PC-9 (cell line): ENCODE results near the gene TP53I11. TPM values are rescaled to one million over a fixed set of nuclear protein-coding genes. Genes with fewer than 3 reads are reported as not detected.

Source experiments
- BruUV-seq: library from RNA; stranded (reverse); fragments of 400-500 nt; replicated peaks from 2 replicates; lab custom pipeline; 2021; lab: Mats Ljungman, UMichigan
- CTCF ChIA-PET: fragments of 300-600 bp; sonication (Branson Sonifier 250); formaldehyde crosslinking; loops from one replicate; lab custom pipeline; 2022; ENCODE audit warnings: antibody characterized with exemption; lab: Charles Lee
- POLR2A ChIA-PET: fragments of 300-600 bp; sonication (Branson Sonifier 250); formaldehyde crosslinking; loops from one replicate; lab custom pipeline; 2022; ENCODE audit warnings: antibody characterized with exemption; ENCODE audit not compliant: unreplicated experiment; lab: Charles Lee
- DNase-seq, 2 experiments: peaks; one replicate each; pipeline versions ENCODE4 v3.0.0 to v3.0.0-alpha.2; 2015 to 2022; ENCODE audit warnings: mixed read lengths in 1 of 2
- H2AFZ ChIP-seq: fragments of 200-600 bp; sonication (generic); 2 replicates; pipeline ENCODE4 v1.8.1; 2017; ENCODE audit warnings: antibody characterized with exemption
- H3F3A ChIP-seq: fragments of 200-600 bp; sonication (generic); 2 replicates; pipeline ENCODE4 v1.8.1; 2017; ENCODE audit warnings: antibody characterized with exemption, mild to moderate bottlenecking, low read depth; ENCODE audit not compliant: insufficient read depth
- H3K27ac ChIP-seq: fragments of 200-600 bp; sonication (generic); 2 replicates; pipeline ENCODE4 v1.6.1; 2016; ENCODE audit warnings: mixed run types
- H3K27me3 ChIP-seq: fragments of 200-600 bp; sonication (generic); 2 replicates; pipeline ENCODE4 v1.6.1; 2016; ENCODE audit warnings: low read depth, mixed run types; ENCODE audit not compliant: insufficient read depth
- H3K36me3 ChIP-seq: fragments of 200-600 bp; sonication (generic); 2 replicates; pipeline ENCODE4 v1.6.1; 2016; ENCODE audit warnings: low read depth, mixed run types
- H3K4me1 ChIP-seq: fragments of 200-600 bp; sonication (generic); replicated peaks from 2 replicates; pipeline ENCODE4 v1.6.1; 2016; ENCODE audit warnings: mixed run types; ENCODE audit not compliant: insufficient read depth
- H3K4me2 ChIP-seq: fragments of 200-600 bp; sonication (generic); 2 replicates; pipeline ENCODE4 v1.6.1; 2017; ENCODE audit warnings: mixed run types
- H3K4me3 ChIP-seq: fragments of 200-600 bp; sonication (generic); 2 replicates; pipeline ENCODE4 v1.6.1; 2016; ENCODE audit warnings: mixed run types
- H3K79me2 ChIP-seq: fragments of 200-600 bp; sonication (generic); 2 replicates; pipeline ENCODE4 v1.6.1; 2017; ENCODE audit warnings: low read depth, mixed run types
- H3K9me2 ChIP-seq: fragments of 200-600 bp; sonication (generic); 2 replicates; pipeline ENCODE4 v1.8.1; 2017; ENCODE audit warnings: mild to moderate bottlenecking; ENCODE audit not compliant: insufficient read depth
- H3K9me3 ChIP-seq: fragments of 200-600 bp; sonication (generic); 2 replicates; pipeline ENCODE4 v1.8.1; 2016; ENCODE audit warnings: low read depth; ENCODE audit not compliant: insufficient read depth
- H4K20me1 ChIP-seq: fragments of 200-600 bp; sonication (generic); 2 replicates; pipeline ENCODE4 v1.8.1; 2017; ENCODE audit not compliant: insufficient read depth
- CTCF ChIP-seq: fragments of 200-600 bp; sonication (generic); conservative IDR thresholded peaks from 2 replicates; pipeline ENCODE4 v1.6.1; 2017; ENCODE audit warnings: mixed run types, antibody characterized with exemption, mild to moderate bottlenecking, moderate library complexity
- EZH2 ChIP-seq: fragments of 200-600 bp; sonication (generic); IDR thresholded peaks from 2 replicates; pipeline ENCODE4 v1.8.0; 2017; ENCODE audit warnings: antibody characterized with exemption, low read depth
- intact Hi-C: fragments of 100-400 bp; cut with micrococcal nuclease; formaldehyde crosslinking; loops from one replicate; pipeline ENCODE4 v1.10.0; 2022; ENCODE audit not compliant: unreplicated experiment
- total RNA-seq: library from RNA; stranded (reverse); gene quantifications from 2 replicates; pipeline ENCODE4 v1.2.3, GENCODE V29; 2021

Gene TP53I11
- total RNA-seq, 1 experiment from 2014 or later: 0.46 TPM

GRCh38 chr11:44978961-44979331, 28.3 kb upstream of the TP53I11 start:
- Histone ChIP-seq H3K27me3 (no peaks in the 10 kb centered on the region), H3K4me3 (no peak overlapping the region; the same call in 1 of the 2 replicates), H3K9me2 (no peaks in the 10 kb centered on the region), H3K9me3 (no peaks in the 10 kb centered on the region), H3K4me2 (peak overlapping the region; percentile 71), H3K36me3 (no peaks in the 10 kb centered on the region), H2AFZ (no peak overlapping the region), H4K20me1 (no peaks in the 10 kb centered on the region), H3K27ac (peak overlapping the region; percentile 87), H3K79me2 (no peaks in the 10 kb centered on the region), H3K4me1 (peaks cover 46% of the 10 kb centered on the region), H3F3A (peaks cover 37% of the 10 kb centered on the region)
- no TSS peak for BruUV-seq
- ChIA-PET CTCF (no interaction called here), POLR2A (no interaction called here)
- TF ChIP-seq CTCF: no peak
- no peak for TF ChIP-seq EZH2
- DNase-seq: peak; percentile 67 to 99
- intact Hi-C loops: no loop called here

- no peak for DNase-seq
- intact Hi-C loops: no loop called here
- Histone ChIP-seq H3K9me2 (no peaks in the 10 kb centered on the region), H3K36me3 (no peaks in the 10 kb centered on the region), H3K9me3 (no peaks in the 10 kb centered on the region), H3K4me3 (no peak overlapping the region), H3K79me2 (no peaks in the 10 kb centered on the region), H3K4me1 (peaks cover 46% of the 10 kb centered on the region), H3K27me3 (no peaks in the 10 kb centered on the region), H3K4me2 (peak overlapping the region; percentile 71), H3F3A (peaks cover 37% of the 10 kb centered on the region), H2AFZ (no peak overlapping the region), H3K27ac (peak overlapping the region; percentile 87), H4K20me1 (no peaks in the 10 kb centered on the region)
- CTCF ChIA-PET: no interaction called here
- no TSS peak for BruUV-seq
- TF ChIP-seq CTCF (no peak), EZH2 (no peak)
- POLR2A ChIA-PET: no interaction called here
Observed at GRCh38 chr11:44978274-44978960, 27.7 kb upstream of the TP53I11 start.

- no peaks in the 10 kb centered on the region for H3K27me3 ChIP-seq
- H3K9me3 ChIP-seq: no peaks in the 10 kb centered on the region
- TF ChIP-seq EZH2: no peak
- no peak; the same call in 1 of the 2 replicates for TF ChIP-seq CTCF
- peak overlapping the region; percentile 87 for H3K27ac ChIP-seq
- H3K4me1 ChIP-seq: peaks cover 46% of the 10 kb centered on the region
- intact Hi-C loops: no loop called here
- CTCF ChIA-PET: no interaction called here
- peaks cover 37% of the 10 kb centered on the region for H3F3A ChIP-seq
- H3K36me3 ChIP-seq: no peaks in the 10 kb centered on the region
- no peaks in the 10 kb centered on the region for H4K20me1 ChIP-seq
- peak overlapping the region; percentile 71 for H3K4me2 ChIP-seq
- no TSS peak for BruUV-seq
- H2AFZ ChIP-seq: no peak overlapping the region
- DNase-seq: peak; percentile 23 to 91
- H3K4me3 ChIP-seq: no peak overlapping the region
- POLR2A ChIA-PET: no interaction called here
- no peaks in the 10 kb centered on the region for H3K79me2 ChIP-seq
- no peaks in the 10 kb centered on the region for H3K9me2 ChIP-seq
Observed at GRCh38 chr11:44977493-44977984, 26.9 kb upstream of the TP53I11 start.
